AG08396 (cell line): ENCODE measurements around the gene LHFPL6.

ENCODE experiments used
- DNase-seq: peaks from one replicate; pipeline ENCODE4 v3.0.0; 2012; ENCODE audit warnings: low spot score, mixed read lengths

The LHFPL6 gene

DNA sequence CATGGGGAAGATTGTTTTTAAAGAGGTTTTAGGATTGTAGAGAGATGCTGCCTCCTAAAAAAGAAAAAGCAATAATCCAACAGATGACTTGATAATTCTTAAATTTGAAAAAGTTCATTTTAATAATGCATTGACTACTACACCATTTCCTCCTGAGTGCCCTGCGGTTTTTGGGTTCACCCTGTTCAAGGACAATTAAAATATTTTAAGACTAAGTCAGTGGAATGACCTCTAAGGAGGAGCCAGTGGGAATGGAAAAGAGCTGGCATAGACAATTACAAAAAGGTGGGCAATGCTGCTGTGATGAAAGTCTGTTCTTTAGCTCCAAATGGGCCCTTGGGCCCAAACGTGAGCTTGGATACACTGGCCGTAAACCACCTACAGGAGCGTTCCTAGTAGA lies 217.8 kb downstream of the LHFPL6 start:
- no peak for DNase-seq

GRCh38 chr13:39381456-39381855 lies 221.5 kb downstream of the LHFPL6 start:
- DNase-seq = no peak

GRCh38 chr13:39379667-39380655 lies 223.0 kb downstream of the LHFPL6 start:
- DNase-seq = no peak

DNA sequence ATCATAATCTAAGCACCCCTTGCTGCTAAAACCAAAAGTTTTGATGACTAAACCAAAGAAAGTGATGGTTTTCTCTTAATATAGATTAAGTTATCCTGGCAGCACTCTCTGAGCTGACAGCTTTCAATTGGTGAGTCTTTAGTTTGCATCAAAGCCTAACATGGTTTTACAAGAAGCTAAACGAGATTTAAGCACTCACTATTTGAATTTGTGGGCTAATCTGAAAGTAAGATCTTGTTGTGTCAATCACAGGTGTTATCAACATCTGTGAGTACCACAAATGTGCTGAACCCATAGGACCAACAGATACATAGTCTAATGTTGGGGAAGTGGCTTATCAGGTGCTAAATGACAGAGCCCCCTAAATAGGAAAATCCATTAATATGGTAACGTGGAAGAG lies 223.9 kb downstream of the LHFPL6 start:
- DNase-seq = no peak

GRCh38 chr13:39378306-39378705 lies 224.7 kb downstream of the LHFPL6 start:
- no peak for DNase-seq

DNA sequence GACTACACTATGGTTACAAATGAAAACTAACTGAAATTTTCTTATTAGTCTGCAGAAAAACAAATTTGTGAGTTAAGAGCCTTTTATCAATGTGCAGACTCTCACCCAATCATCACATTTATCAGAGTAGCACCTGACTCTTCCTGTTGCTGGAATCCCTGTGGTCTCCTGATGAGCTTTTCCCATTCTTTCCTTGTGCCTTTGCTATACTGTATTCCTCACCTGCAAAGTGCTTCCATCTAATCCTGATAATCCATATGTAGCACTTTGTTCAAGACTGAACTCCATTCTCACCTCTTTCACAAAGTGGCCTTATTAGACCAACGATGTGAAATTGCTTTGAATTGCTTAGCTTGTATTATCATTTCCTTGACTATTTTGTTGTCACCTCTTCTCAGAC lies 225.3 kb downstream of the LHFPL6 start:
- DNase-seq = no peak

- no peak for DNase-seq
Observed at GRCh38 chr13:39376076-39376475, 226.9 kb downstream of the LHFPL6 start.

DNA sequence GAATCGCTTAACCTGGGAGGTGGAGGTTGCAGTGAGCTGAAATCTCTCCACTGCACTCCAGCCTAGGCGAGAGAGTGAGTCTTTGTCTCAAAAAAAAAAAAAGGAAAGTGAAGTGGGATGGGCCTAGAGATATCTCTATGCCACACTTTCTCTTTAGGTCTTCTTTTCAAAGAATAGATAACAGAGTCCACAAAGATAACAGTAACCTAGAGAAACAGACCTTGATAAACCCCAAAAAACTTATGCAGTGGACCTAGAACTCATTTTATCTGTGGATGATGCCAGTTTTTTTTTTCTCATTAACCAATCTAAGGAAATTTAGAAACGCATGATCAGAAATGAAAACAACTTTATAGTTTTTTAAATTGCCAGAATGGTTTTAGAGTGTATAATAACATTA lies 227.4 kb downstream of the LHFPL6 start:
- no peak for DNase-seq

DNA sequence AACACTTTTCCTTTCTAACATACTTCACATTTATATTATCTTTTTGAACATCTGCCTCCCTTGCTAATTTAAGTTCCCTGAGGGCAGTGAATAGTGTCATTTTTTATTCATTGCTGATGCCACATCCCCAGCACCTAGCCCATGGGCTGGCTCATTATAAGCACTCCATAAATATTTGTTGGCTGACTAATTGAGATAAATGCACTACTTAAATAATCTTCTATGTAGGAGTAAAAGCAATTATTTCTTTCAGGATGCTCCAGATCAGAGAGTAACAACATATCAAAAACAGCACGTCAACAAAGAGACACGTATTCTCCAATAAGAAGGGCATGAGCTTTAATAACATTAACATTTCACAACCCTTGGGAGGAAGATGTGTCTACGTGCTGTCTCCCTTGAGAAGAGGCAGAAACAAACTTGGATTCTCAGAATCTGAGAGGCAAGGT lies 228.2 kb downstream of the LHFPL6 start:
- no peak for DNase-seq

- DNase-seq = no peak
Observed at GRCh38 chr13:39373145-39373544, 229.8 kb downstream of the LHFPL6 start.

DNA sequence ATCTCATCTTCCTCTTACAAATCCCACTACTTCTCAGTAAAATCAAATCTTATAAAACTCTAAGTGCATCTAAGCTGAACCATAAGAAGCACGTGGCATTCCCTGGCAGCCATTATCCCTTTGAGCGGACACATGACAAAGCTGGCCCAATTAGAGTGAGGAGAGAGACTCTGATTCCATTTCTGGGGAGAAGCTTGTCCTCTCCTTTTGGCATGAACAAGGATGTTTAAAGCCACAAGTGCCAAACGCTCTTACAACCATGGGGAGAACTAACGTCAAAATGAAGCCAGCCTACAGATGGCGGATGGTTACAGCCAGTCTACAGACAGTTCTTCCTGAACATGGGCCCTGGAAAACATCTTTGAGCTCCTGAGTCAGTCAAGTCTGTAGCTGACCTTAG lies 231.3 kb downstream of the LHFPL6 start:
- no peak for DNase-seq

GRCh38 chr13:39370554-39370953 lies 232.4 kb downstream of the LHFPL6 start:
- DNase-seq = peak; percentile 34

DNA sequence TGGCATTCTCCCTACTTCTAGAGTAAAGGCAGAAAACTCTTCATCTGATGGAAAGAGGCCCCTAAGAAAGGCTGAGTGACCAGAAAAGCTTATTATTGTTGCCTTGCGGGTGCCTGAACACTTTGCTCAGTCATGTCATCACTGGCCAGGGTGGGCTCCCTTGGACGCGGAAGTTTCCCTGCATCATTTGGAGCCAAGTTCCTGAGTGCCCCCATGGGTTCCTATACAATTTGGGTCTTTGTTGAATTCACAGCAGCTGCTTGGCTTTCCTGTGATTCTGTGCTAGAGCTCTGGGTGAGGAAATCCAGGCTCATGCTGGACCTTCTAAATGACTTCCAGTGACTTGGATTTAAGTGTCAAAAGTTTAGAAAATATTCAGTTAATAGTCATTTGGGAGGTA lies 232.9 kb downstream of the LHFPL6 start:
- no peak for DNase-seq

DNA sequence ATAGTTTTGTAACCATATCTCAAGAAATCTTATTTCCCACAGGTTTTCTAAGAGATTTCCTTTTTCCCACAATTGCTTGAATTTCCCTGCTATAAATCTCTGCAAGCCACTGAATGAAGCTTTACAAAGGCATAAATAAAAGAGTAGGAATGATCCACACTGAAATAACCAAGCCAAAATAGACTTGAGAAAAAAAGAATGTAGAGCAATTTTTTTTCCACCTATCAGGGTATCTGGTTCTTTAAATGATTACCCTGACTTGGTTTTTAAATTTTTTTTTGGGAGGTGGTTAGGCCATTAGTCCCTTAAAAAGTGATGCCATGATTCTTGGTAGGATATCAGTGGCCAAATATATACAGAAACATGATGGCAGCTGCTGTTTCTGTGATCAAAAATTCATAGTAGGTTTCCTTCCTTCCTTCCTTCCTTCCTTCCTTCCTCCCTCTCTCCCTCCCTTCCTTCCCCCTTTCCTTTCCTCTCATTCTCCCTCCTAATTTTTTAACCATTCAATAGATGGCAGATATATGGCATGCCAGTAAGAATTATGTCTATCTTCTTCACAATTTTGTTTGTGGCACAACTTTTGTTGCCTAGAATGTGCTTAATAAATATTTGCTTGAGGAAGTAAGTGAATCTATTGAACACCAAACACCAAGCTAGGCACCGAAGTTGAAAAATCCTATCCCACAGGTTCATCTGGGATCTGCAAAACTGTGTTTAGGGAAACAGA lies 233.7 kb downstream of the LHFPL6 start:
- no peak for DNase-seq

GRCh38 chr13:39365879-39366278 lies 237.1 kb downstream of the LHFPL6 start:
- DNase-seq = no peak

DNA sequence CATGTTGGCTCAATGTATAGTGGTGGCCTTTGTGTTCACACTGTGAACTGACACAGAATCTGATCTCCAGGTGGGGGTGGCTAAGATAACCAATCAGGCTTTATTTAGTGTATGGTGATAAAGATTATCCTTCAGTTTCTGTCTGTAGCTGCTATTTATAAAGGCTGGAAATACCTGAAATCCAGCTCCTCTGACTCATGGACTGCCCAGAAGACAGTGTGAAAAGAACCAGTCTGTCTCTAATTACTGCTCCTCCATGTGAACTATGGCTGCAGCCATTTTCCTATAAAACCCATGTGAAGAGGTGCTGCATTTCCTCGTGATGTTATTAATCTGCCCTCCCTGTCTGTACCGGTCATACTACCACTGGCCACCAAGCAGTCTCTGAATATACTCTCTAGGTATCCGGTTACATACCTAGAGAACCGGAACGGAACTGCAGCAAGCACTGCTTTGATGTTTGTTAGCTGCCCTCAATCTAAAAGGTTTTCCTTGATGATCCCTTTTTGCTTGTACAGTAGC lies 238.0 kb downstream of the LHFPL6 start:
- peak; percentile 17 for DNase-seq

GRCh38 chr13:39363382-39363772 lies 239.6 kb downstream of the LHFPL6 start:
- DNase-seq = no peak

DNA sequence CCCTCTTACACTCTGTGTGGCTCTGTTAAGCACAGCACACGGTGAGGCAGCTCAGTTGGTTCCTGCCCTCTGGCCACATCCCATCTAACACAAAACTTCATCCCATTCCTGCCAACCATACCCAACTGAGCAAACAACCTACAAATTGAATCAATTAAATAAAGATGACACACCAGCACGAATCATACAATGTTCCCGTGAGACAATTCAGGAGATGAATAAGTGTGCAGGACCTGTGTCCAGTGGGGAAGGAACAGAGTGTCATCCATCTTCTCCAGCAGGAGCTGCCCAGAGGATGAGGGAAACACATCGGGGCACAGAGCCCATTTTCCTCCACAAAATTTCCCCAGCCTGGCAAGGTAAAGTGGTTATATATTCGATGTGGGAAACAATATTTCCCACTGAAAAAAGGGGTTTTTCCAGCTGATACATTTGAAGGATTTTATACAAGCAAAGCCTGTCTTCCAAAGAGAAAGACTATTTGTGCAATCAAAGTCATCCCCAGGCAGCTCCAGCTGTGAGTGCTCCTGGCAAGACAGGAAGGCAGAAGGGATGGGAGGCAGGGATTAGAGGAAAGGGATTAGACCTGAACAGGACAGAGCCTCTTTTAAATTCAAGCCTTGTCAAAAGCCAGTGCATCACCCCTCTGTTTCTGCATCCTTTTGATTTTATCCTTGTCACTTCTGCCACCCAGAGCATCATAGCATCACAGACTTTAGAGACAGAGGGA lies 240.2 kb downstream of the LHFPL6 start:
- DNase-seq = no peak

GRCh38 chr13:39353988-39354387 lies 249.0 kb downstream of the LHFPL6 start:
- peak; percentile 32 for DNase-seq

DNA sequence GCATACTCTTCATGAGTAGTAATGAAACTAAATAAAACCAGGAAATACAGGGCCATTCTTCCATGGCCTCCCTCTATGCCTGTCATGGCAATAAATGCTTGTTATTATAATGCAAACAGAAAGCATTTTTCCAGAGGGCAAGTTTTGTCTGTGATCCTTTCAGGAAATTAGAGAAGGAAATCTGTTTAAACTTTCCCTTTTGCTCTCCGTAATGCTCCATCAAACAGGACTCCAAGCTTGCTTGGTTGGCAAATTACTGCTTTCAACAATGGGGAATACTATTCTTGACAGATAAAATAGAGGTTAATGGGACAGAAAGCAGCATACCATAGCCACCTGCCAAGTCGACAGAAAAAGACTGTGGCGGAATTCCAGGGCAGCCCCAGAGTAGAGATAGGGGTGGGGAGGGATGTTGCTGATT lies 252.5 kb downstream of the LHFPL6 start:
- no peak for DNase-seq

- no peak for DNase-seq
Observed at GRCh38 chr13:39349391-39349960, 253.5 kb downstream of the LHFPL6 start.
